ENCODE data around the gene ZFP36. TPM values are rescaled to one million over a fixed set of nuclear protein-coding genes. Genes with fewer than 3 reads are reported as not detected.
A peak's percentile ranks its signal among the peaks of the same experiment; 100 is the strongest.

ZFP36 gene
- total RNA-seq, 1 donor from 2014 or later: 21.6 TPM

DNA sequence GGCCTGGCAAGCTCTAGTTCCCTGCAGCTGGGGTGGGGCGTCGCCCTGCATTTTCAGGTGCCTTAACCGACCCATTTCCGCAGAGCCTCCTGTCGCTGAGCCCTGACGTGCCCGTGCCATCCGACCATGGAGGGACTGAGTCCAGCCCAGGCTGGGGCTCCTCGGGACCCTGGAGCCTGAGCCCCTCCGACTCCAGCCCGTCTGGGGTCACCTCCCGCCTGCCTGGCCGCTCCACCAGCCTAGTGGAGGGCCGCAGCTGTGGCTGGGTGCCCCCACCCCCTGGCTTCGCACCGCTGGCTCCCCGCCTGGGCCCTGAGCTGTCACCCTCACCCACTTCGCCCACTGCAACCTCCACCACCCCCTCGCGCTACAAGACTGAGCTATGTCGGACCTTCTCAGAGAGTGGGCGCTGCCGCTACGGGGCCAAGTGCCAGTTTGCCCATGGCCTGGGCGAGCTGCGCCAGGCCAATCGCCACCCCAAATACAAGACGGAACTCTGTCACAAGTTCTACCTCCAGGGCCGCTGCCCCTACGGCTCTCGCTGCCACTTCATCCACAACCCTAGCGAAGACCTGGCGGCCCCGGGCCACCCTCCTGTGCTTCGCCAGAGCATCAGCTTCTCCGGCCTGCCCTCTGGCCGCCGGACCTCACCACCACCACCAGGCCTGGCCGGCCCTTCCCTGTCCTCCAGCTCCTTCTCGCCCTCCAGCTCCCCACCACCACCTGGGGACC is 1.2 kb downstream of the ZFP36 start:
- DNase-seq (ENCODE audit: low read depth) (no peak), FAIRE-seq (no peak)
- H3K4me3 ChIP-seq (ENCODE audit: insufficient read depth, low read depth, low read length): peak overlapping the region; percentile 96
- H3K4me2 ChIP-seq (ENCODE audit: low read length): peak overlapping the region; percentile 96
- Mint-ChIP-seq H3K27me3 (ENCODE audit: low read depth, unreplicated experiment) (no peaks in the 10 kb centered on the region), H3K4me3 (ENCODE audit: unreplicated experiment) (peak overlapping the region; percentile 95), H3K4me1 (ENCODE audit: low read depth, unreplicated experiment) (peaks cover 25% of the 10 kb centered on the region), H3K9me3 (ENCODE audit: unreplicated experiment) (no peaks in the 10 kb centered on the region), H3K36me3 (ENCODE audit: low read depth, unreplicated experiment) (peaks cover 2% of the 10 kb centered on the region), H3K27ac (ENCODE audit: unreplicated experiment) (peak overlapping the region; percentile 87)
- no peak for TF ChIP-seq EZH2 (IDR thresholded peaks at IDR 0.05; ENCODE audit: insufficient read depth, low read length)
- TF ChIP-seq, protein P1, sequence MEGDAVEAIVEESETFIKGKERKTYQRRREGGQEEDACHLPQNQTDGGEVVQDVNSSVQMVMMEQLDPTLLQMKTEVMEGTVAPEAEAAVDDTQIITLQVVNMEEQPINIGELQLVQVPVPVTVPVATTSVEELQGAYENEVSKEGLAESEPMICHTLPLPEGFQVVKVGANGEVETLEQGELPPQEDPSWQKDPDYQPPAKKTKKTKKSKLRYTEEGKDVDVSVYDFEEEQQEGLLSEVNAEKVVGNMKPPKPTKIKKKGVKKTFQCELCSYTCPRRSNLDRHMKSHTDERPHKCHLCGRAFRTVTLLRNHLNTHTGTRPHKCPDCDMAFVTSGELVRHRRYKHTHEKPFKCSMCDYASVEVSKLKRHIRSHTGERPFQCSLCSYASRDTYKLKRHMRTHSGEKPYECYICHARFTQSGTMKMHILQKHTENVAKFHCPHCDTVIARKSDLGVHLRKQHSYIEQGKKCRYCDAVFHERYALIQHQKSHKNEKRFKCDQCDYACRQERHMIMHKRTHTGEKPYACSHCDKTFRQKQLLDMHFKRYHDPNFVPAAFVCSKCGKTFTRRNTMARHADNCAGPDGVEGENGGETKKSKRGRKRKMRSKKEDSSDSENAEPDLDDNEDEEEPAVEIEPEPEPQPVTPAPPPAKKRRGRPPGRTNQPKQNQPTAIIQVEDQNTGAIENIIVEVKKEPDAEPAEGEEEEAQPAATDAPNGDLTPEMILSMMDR (IDR thresholded peaks at IDR 0.05; ENCODE audit: insufficient read depth, low read depth, low read length): no peak
- H3K9ac ChIP-seq (ENCODE audit: low read length): peak overlapping the region; percentile 97
- peaks cover 53% of the 10 kb centered on the region for H3K4me1 ChIP-seq (ENCODE audit: insufficient read depth, low read length)
- H3K36me3 ChIP-seq (ENCODE audit: insufficient read depth, low read length): peaks cover 4% of the 10 kb centered on the region
- no peak overlapping the region for H2AFZ ChIP-seq (ENCODE audit: low read depth, low read length)
- peak overlapping the region; percentile 89 for H3K27ac ChIP-seq (ENCODE audit: low read depth, low read length)
- H3K27me3 ChIP-seq (ENCODE audit: insufficient read depth, low read length): no peaks in the 10 kb centered on the region
- H4K20me1 ChIP-seq (ENCODE audit: insufficient read depth, low read length): peaks cover 22% of the 10 kb centered on the region
- peaks cover 34% of the 10 kb centered on the region for H3K79me2 ChIP-seq (ENCODE audit: insufficient read depth, low read length)
- H3K9me3 ChIP-seq (ENCODE audit: insufficient read depth, low read depth, low read length): no peaks in the 10 kb centered on the region

GRCh38 chr19:39408392-39409207 is 2.0 kb downstream of the ZFP36 start:
- Histone ChIP-seq H3K27ac (ENCODE audit: low read depth, low read length) (peak overlapping the region; percentile 89), H3K4me3 (ENCODE audit: insufficient read depth, low read depth, low read length) (peak overlapping the region; percentile 96), H3K27me3 (ENCODE audit: insufficient read depth, low read length) (no peaks in the 10 kb centered on the region), H3K79me2 (ENCODE audit: insufficient read depth, low read length) (peaks cover 40% of the 10 kb centered on the region), H3K4me2 (ENCODE audit: low read length) (peak overlapping the region; percentile 96), H3K9ac (ENCODE audit: low read length) (peak overlapping the region; percentile 97), H3K9me3 (ENCODE audit: insufficient read depth, low read depth, low read length) (no peaks in the 10 kb centered on the region), H4K20me1 (ENCODE audit: insufficient read depth, low read length) (peaks cover 22% of the 10 kb centered on the region), H2AFZ (ENCODE audit: low read depth, low read length) (no peak overlapping the region), H3K36me3 (ENCODE audit: insufficient read depth, low read length) (peaks cover 4% of the 10 kb centered on the region), H3K4me1 (ENCODE audit: insufficient read depth, low read length) (peaks cover 46% of the 10 kb centered on the region)
- TF ChIP-seq EZH2 (IDR thresholded peaks at IDR 0.05; ENCODE audit: insufficient read depth, low read length): no peak
- Mint-ChIP-seq H3K9me3 (ENCODE audit: unreplicated experiment) (no peaks in the 10 kb centered on the region), H3K4me3 (ENCODE audit: unreplicated experiment) (peak overlapping the region; percentile 95), H3K36me3 (ENCODE audit: low read depth, unreplicated experiment) (peaks cover 2% of the 10 kb centered on the region), H3K4me1 (ENCODE audit: low read depth, unreplicated experiment) (peaks cover 25% of the 10 kb centered on the region), H3K27me3 (ENCODE audit: low read depth, unreplicated experiment) (no peaks in the 10 kb centered on the region), H3K27ac (ENCODE audit: unreplicated experiment) (peak overlapping the region; percentile 87)
- FAIRE-seq (no peak), DNase-seq (ENCODE audit: low read depth) (no peak)

- DNase-seq (ENCODE audit: low read depth) (no peak), FAIRE-seq (no peak)
- H3K4me2 ChIP-seq (ENCODE audit: low read length): peak overlapping the region; percentile 96
- Mint-ChIP-seq H3K36me3 (ENCODE audit: low read depth, unreplicated experiment) (peaks cover 2% of the 10 kb centered on the region), H3K27me3 (ENCODE audit: low read depth, unreplicated experiment) (no peaks in the 10 kb centered on the region), H3K27ac (ENCODE audit: unreplicated experiment) (peak overlapping the region; percentile 85), H3K4me3 (ENCODE audit: unreplicated experiment) (peak overlapping the region; percentile 95), H3K9me3 (ENCODE audit: unreplicated experiment) (no peaks in the 10 kb centered on the region), H3K4me1 (ENCODE audit: low read depth, unreplicated experiment) (peaks cover 26% of the 10 kb centered on the region)
- TF ChIP-seq EZH2 (IDR thresholded peaks at IDR 0.05; ENCODE audit: insufficient read depth, low read length): no peak
- TF ChIP-seq, protein P1 (IDR thresholded peaks at IDR 0.05; ENCODE audit: insufficient read depth, low read depth, low read length): no peak
- peaks cover 29% of the 10 kb centered on the region for H4K20me1 ChIP-seq (ENCODE audit: insufficient read depth, low read length)
- H3K9ac ChIP-seq (ENCODE audit: low read length): peak overlapping the region; percentile 97
- H3K27me3 ChIP-seq (ENCODE audit: insufficient read depth, low read length): no peaks in the 10 kb centered on the region
- H3K4me1 ChIP-seq (ENCODE audit: insufficient read depth, low read length): peaks cover 44% of the 10 kb centered on the region
- H3K9me3 ChIP-seq (ENCODE audit: insufficient read depth, low read depth, low read length): no peaks in the 10 kb centered on the region
- peaks cover 48% of the 10 kb centered on the region for H3K79me2 ChIP-seq (ENCODE audit: insufficient read depth, low read length)
- H3K27ac ChIP-seq (ENCODE audit: low read depth, low read length): peak overlapping the region; percentile 89
- H2AFZ ChIP-seq (ENCODE audit: low read depth, low read length): peak overlapping the region; percentile 22
- peak overlapping the region; percentile 96 for H3K4me3 ChIP-seq (ENCODE audit: insufficient read depth, low read depth, low read length)
- H3K36me3 ChIP-seq (ENCODE audit: insufficient read depth, low read length): peaks cover 4% of the 10 kb centered on the region
These were observed 2.8 kb downstream of the ZFP36 start for GRCh38 chr19:39409208-39410016.
